Measurements from ENCODE around the gene BRPF3. TPM values are rescaled to one million over a fixed set of nuclear protein-coding genes. Genes with fewer than 3 reads are reported as not detected.

The BRPF3 gene
- total RNA-seq, 1 donor from 2014 or later = 22.0 TPM

- no peak for DNase-seq
Measured at GRCh38 chr6:36269834-36270705, 73.5 kb downstream of the BRPF3 start, which contains the start of gene PNPLA1. Gene PNPLA1 (plus strand): TSS chr6:36270060. CDS start chr6:36270460, 400 bp downstream.

GRCh38 chr6:36272234-36272633 lies 75.7 kb downstream of the BRPF3 start:
- no peak for DNase-seq

- DNase-seq = no peak
Measured at GRCh38 chr6:36273067-36273466, 76.5 kb downstream of the BRPF3 start.

- no peak for DNase-seq
Measured at GRCh38 chr6:36273802-36274514, 77.4 kb downstream of the BRPF3 start.

GRCh38 chr6:36276581-36277536 lies 80.3 kb downstream of the BRPF3 start:
- no peak for DNase-seq

- DNase-seq = no peak
Measured at GRCh38 chr6:36277946-36278470, 81.5 kb downstream of the BRPF3 start.

GRCh38 chr6:36280467-36280866 lies 83.9 kb downstream of the BRPF3 start:
- no peak for DNase-seq

GRCh38 chr6:36280983-36281382 lies 84.4 kb downstream of the BRPF3 start:
- no peak for DNase-seq

Other genes starting within 250 kb of the BRPF3 start
- 5.3 TPM for gene SLC26A8, start 172.1 kb upstream of the BRPF3 start, total RNA-seq
- 56.1 TPM for gene MAPK14, start 168.9 kb upstream of the BRPF3 start, total RNA-seq
- 3.0 TPM for gene MAPK13, start 66.2 kb upstream of the BRPF3 start, total RNA-seq
- gene PNPLA1, start 73.3 kb downstream of the BRPF3 start, total RNA-seq = not detected
- not detected for gene BNIP5, start 140.1 kb downstream of the BRPF3 start, total RNA-seq
- not detected for gene ETV7, start 190.9 kb downstream of the BRPF3 start, total RNA-seq
- gene PXT1, start 246.1 kb downstream of the BRPF3 start, total RNA-seq = not detected
- gene KCTD20, start 246.3 kb downstream of the BRPF3 start, total RNA-seq = 79.9 TPM

Data from occipital lobe (tissue), 2 donors.